Measurements from ENCODE around the gene CLDN15.
"Not testable (repeated sequence)": the region's sequence is repeated elsewhere in the genome, so short reads cannot be mapped to it uniquely, and the experiment has no call there.

Gene CLDN15

DNA sequence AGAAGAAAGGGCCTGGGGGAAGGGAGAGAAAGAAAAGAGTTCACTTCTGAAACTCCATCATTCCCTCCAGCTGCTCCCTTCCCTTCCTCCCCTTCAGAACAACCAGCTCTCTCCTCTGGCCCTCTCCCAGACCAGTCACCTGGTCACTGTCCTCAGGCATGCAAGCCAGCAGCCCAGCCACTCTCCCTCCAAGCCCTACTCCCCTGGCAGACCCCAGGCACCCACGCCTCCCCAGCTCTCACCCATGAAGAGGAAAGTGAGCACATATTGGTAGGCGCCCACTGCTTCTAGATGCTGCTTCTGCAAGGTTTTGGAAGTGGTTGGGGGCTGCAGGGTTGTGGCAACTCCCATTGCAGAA is 37.1 kb downstream of the CLDN15 start:
- DNase-seq (ENCODE audit: low read depth in 3 of 3): no peak

DNA sequence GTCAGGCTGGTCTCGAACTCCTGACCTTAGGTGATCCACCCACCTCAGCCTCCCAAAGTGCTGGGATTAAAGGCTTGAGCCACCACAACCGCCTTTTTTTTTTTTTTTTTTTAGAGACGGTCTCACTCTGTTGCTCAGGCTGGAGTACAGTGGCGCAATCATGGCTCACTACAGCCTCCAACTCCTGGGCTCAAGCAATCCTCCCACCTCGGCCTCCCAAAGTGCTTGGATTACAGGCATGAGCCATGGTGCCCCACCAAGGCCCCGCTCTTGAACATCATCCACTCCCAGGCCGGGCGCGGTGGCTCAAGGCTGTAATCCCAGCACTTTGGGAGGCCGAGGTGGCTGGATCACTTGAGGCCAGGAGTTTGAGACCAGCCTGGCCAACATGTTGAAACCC is 38.1 kb downstream of the CLDN15 start:
- DNase-seq (ENCODE audit: low read depth in 3 of 3): not testable (repeated sequence)

DNA sequence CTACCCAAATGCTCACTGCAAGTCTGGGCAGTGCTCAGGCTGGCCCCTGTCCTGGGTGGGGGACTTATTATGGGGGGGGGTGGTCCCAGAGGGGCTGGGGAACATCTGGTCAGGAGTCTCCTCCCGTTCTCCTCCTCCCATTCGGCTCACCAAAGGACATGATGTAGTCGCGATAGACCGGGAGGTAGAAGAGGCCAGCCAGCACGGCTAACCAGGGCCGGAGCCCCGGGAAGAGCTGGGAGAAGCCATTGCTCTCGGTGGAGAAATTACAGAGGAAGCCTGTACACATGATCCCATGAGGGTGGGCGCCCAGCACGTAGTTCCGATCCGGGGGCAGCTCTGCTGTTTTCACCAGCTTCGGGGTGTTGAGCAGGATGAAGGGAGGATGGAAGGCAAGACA is 39.1 kb downstream of the CLDN15 start:
- DNase-seq (ENCODE audit: low read depth in 3 of 3): no peak

DNA sequence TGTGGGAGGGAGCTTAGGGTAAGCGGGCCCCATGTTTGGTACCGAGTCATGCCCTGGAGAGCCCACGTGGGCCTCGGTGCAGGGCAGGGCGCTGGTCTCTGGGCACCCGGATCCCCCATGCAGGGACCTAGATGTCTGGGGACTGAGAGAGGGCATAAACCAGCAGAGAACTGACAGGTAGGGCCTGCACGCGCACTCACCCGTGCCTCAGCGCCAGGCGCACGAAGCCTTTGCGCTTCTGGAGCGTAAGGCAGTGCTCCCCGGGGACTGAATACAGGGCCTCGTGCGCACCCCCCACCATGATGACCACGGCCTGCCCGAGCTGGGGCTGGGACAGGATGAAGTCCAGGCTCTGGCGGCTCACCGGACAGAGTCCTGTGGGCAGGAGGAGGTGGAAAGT is 39.6 kb downstream of the CLDN15 start:
- DNase-seq (ENCODE audit: low read depth in 3 of 3): no peak

DNA sequence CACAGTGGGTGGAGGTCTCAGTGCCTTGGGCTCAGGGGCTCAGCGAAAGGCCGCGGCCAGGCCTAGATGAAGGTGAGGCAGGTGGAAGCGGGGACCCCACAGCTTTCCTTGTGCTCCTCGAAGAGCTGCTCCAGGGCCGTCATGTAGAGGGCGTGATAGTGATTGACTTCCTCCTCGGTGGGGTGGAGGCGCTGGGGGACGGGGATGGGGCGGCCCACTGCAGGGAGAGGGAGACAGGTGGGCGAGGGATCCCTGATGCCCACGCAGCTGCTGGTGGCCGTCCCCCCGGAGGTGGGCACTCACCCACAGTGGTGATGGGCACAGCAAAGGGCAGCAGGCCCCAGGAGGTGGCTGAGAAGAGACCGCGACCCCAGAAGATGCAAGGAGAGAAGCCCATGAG is 41.7 kb downstream of the CLDN15 start:
- DNase-seq (ENCODE audit: low read depth in 3 of 3): no peak

DNA sequence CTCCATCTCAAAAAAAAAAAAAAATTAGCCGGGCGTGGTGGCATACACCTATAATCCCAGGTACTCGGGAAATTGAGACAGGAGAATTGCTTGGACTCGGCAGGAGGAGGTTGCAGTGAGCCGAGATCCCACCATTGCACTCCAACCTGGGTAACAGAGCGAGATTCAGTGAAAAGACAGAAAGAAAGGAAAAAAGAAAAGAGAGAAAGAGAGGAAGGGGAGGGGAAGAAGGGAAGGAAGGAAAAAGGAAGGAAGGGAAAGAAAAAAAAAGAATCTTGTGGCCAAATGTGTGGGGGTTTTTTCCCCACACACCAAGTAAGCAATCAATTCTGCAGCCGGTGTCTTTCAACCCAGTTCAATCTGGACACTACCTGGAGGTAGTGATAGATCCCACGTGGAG is 48.5 kb downstream of the CLDN15 start:
- DNase-seq (ENCODE audit: low read depth in 3 of 3): no peak

DNA sequence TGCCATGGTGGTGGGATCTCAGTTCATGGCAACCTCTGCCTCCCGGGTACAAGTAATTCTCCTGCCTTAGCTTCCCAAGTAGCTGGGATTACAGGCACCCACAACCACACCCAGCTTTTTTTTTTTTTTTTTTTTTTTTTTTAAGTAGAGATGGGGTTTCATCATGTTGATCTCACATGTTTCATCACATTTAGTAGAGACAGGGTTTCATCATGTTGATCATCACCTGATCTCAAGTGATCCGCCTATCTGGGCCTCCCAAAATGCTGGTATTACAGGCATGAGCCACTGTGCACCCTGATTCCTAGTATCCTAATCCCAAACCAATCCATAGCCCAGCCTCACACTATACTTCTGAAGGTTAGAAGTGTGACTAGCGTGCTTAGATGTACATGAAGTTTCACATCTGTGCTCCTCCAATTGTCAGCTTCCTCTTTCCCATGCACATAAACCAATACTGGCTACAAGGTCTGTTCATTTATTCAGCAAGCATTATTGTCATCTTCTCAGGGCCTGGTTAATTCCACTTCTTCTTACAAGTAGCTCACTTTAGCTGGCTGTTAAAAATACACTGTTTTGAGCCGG is 50.7 kb downstream of the CLDN15 start:
- DNase-seq (ENCODE audit: low read depth in 3 of 3): no peak

DNA sequence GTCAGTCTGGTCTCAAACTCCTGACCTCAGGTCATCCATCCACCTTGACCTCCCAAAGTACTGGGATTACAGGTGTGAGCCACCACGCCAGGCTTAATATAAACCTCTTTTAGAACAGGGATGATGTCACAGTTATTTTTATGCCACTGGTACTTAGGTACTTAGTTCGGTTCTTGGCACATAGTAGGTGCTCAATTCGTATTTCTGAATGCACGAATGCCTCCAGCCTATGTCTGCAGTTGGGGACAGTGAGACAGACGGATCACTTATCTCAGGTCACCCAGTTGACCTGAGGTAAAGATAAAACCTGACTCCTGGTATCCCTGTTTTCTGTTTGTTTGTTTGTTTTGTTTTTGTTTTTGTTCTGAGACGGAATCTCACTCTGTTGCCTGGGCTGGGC is 51.4 kb downstream of the CLDN15 start:
- DNase-seq (ENCODE audit: low read depth in 3 of 3): no peak

DNA sequence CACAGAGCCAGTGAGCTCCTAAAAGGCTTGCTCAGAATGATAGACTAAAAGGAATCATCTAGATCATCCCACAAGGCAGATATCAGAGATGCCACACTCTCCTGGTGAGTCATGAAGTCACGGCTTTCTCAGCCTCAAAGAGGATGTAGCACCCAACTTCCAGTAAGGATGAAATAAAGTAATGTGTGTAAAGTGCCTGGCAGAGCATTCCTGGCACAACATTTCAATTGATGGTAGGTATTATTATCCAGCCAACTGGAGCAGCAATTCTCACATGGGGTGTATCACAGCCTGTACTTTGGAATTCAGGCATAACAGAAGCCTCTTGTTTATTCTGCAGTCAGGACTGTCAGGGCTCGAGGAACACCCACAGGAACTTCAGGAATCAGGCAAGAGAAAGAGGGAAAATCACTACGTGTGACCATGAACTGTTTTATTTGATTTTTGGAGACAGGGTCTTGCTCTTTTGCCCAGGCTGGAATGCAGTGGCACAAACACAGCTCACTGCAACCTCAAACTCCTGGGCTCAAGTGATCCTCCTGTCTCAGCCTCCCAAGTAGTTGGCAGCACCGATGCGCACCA is 52.3 kb downstream of the CLDN15 start:
- no peak for DNase-seq (ENCODE audit: low read depth in 3 of 3)
